Limb (tissue), 2 donors: ENCODE results near the gene BHLHE41.

Source experiments
- DNase-seq, 2 donors: peaks; one replicate each; pipeline ENCODE4 v3.0.0-alpha.2; 2016; ENCODE audit errors: extremely low spot score in 2 of 2

The BHLHE41 gene

GRCh38 chr12:26134540-26134939, 9.7 kb upstream of the BHLHE41 start:
- no peak for DNase-seq

- DNase-seq: no peak
Observed at GRCh38 chr12:26133521-26133920, 8.7 kb upstream of the BHLHE41 start.

DNA sequence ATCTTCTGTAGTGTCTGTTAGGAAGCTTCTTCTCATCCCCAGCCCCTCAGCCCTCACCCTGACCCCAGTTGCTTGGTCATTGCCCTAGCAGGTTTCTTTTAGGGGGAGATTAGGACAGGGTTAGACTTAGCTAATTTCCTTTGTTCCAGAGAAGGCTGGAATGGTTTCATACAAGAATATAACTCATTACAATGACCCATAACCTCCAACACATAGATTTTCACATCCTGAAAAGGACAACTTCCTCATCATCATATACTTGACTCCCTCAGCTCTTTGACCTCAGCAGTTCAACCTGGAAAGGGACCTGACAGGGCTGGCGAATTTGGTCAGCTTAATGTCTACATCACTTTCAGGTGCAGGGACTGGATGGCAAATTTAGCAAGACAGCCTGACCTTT, 8.0 kb upstream of the BHLHE41 start:
- DNase-seq: no peak

DNA sequence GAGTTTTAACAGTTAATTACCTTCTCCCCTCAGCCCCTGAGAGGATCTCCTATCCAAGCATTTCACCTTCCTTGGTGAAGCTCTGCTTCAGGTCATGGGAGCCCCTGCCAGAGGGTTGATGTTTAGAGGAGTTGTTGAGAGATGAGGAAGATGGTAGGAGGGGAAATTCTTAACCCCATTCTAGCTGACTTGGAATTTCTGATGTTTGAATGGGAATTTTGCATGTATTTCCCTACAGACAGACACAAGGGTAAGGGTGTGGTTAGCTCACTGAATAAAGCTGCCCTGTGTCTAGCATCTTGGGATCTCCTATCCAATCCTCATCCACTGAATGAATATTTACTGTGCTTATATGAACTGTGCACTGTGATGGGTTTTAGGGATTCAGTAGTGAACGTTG, 7.1 kb upstream of the BHLHE41 start:
- DNase-seq: no peak

- DNase-seq: no peak
Observed at GRCh38 chr12:26130728-26131127, 5.9 kb upstream of the BHLHE41 start.

DNA sequence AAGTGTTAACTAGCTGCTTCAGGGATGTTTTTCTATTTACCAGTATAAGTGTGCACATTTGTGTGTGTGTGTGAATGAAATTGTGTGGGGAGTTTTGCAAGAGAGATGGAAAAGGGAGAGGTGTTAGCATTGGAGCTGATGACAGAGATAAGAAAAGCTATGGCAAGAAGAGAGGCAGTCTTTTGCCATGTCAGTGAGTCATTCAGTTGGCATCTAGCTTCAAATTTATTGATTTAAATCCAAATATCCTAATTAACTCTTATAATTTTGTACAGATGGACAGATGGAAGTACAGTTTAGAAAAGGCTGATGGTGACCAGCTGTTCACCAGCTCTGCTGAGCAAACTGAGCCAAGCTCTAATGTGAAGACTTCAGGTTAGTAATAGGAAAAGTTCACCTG, 3.3 kb upstream of the BHLHE41 start:
- no peak for DNase-seq

DNA sequence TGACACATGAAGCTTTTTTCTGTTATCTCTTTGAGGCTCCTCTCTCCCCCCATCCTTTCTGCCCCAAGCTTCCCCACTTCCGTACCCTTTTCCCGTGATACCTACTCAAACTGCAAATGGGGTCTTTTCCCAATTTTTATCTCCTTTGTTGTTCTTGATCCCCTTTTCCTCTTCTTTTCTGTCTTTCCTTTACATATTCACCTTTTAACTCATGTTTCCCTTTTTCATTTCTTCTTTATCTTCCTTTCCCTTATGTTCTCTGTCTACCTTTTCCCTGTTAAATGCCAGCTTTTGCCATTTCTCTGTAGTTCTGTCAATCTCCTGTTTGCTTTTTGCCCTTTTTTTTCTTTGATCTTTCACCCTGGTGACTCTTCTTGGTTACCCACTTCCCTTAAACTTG, 2.6 kb upstream of the BHLHE41 start:
- DNase-seq: no peak

DNA sequence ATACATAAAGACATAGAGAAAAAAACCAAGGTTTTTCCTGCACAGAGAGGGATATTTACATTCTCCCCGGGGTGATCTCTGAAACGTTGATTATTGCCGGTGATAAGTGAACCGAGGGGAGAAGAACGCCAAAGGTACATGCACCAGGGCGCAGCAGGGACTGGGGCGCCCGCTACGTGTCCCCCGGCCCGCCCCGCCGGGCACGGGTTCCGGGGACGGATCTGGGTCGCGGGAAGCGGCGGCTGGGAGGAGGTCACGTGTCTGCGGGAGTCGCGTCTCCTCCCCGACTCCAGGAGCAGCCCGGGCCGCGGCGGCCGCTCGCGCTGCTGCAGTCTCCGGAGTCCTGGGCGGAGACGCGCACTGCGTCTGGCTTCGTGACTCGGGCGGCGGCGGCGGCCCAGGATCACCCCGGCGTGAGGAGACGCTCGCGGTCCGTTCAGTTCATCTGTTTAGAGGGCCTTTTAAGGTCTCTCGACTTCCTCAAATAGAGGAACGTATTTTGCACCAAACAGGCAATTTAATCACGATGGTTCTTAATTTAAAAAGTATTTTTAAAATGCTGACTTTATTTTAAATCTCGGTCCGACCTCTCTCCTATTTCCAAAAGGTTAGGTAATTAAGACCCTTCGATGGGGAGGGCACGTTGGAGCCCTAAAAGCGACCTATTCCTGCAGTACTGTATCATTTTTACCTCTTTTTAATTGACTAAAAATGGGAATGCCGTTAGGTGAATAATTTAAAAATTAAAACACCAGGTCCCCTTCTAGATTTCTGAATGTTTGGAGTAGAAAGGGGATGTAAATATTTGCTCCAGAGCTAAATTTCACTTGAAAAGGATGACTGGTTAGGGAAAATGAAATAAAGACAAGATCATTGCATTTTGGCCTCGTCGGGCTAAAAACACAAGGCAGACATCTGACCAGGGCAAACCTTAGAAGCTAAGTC, 1.8 kb upstream of the BHLHE41 start:
- DNase-seq: peak; percentile 53 to 84

DNA sequence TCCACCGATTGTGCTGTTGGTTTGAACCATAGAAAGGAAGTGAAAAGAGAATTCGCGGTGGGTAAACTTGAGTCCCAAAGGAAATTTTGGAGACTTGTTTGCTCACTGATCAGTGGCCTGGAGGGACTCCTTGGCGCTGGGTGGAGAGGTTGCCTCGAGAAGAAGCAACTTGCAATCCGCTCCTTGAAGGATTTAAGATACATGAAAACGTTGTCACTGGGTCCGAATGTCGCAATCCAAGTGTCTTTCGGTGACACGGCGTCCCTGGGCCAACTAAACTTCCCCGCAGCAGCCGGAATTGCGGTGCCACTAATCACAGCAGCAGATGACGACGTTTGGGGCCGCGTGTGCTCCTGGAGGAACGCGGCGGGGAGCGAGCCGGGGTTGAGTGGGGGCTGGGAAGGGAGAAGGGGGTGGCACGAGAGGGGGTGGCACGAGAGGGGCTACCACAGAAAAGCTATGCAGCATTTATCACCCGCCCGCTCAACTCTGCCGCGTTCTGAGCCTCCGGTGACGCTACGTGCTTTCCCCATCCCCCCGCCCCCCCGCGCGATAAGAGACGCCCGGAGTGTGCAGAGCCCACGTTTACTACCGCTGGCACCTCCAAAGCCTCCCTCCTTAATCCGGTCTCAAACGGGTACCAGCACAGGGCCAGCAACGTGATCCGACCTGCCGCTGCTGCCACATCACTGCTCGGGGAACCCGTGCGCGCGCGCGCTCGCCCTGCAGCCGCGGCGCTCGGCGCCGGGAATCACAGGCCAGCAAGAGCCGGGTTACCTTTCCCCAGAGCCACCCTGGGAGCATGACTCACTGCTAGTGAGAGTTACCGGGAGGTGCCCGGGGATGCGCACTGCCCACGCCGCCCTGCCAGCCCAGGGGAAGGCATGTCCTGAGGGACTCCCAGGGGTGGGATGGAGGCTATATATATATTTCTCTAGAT, 833 bp upstream of the BHLHE41 start:
- peak in 1 of 2 donors; percentile 80 for DNase-seq

GRCh38 chr12:26123482-26123980, 1.3 kb downstream of the BHLHE41 start:
- no peak for DNase-seq

- DNase-seq: peak in 1 of 2 donors; percentile 73
Observed at GRCh38 chr12:26122681-26123481, 2.0 kb downstream of the BHLHE41 start.

- no peak for DNase-seq
Observed at GRCh38 chr12:26122061-26122680, 2.7 kb downstream of the BHLHE41 start.

DNA sequence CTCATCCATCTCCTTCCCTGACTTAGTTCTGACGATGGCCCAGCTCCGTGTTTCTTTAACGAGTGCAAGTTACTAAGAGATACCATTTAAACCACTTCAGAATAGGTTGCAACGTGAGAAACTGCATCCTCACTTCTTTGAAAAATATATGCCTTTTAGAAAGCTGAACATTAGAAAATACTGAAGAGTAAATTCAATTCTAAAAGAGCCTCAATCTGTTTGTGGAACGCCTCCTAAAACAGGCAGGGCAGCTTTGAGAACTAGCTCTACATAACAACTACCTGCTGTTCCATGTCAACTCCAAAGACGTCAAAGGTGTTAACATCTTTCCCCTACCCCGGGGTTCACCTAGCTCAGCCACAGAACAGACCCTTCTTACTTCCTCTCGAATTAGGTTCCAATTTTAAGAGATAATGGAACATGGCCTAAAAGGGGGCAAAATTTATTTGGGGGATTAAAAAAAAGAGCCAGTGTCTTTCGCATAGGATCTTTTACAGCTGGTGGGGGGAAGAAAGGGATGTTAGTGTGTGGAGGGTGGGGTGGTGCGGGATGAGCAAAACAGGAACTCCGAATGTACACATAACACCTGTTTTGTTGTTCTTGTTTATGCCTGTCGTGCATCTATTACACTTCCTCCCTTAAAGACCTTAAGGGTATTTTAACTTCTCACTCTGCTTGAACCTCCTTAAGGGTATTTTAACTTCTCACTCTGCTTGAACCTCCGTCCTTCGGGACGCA, 3.3 kb downstream of the BHLHE41 start:
- DNase-seq: no peak

- DNase-seq: no peak
Observed at GRCh38 chr12:26120561-26121274, 4.1 kb downstream of the BHLHE41 start.

DNA sequence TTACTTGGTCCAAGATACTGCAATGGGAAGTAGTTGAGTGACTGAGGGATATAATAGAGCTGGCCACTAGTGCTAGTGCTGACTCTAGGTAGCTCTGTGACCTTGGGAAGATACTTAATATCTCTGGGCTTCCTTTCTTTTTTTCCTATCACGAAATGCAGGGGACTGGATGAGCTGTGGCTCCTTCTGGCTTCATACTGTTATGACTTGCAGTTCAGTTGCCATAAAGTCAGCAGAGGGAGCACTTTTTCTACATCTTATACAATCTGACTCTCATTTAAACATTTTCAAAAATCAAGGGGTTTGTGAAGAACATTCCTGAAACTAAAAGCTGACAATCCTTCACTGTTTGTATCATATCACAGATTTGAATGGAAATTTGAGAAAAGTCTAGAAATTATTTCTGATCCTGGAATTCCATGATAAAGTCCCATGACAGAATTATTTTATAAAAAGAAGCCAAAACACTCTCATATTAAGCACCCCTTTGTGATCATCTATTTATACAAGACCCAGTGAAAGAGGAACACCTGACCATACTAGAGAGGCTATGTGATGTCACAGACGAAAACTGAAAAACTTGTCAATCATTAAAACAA, 5.3 kb downstream of the BHLHE41 start:
- peak in 1 of 2 donors; percentile 86 for DNase-seq

DNA sequence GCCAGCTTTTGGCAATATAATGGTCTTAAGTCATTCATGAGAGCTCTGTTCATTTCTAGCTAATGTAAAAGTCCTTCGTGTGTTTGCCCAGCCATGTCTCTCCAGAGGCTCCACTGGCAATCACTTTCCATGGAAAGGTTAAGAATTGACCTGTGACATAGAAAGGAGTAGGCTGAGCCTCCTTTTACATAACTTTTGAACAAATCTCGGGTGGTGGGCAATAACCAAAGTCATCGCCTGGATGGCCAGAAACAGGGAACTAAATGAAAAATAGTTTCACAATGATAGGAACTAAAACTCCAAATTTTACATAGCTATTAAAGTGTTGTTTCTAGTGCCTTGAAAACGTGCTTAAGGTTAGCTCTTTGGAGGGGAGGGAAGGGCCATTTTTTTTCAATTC, 6.5 kb downstream of the BHLHE41 start:
- no peak for DNase-seq

- no peak for DNase-seq
Observed at GRCh38 chr12:26116829-26117715, 7.8 kb downstream of the BHLHE41 start.
